Measurements from ENCODE around the gene DNAJC15.
"Not testable (repeated sequence)": the region's sequence is repeated elsewhere in the genome, so short reads cannot be mapped to it uniquely, and the experiment has no call there.

DNAJC15 gene

GRCh38 chr13:43045302-43045773, 22.0 kb downstream of the DNAJC15 start:
- peak; percentile 30 for DNase-seq (ENCODE audit: low spot score)

- DNase-seq (ENCODE audit: low spot score): peak; percentile 70
These were observed 22.9 kb downstream of the DNAJC15 start for GRCh38 chr13:43046259-43046658.

DNA sequence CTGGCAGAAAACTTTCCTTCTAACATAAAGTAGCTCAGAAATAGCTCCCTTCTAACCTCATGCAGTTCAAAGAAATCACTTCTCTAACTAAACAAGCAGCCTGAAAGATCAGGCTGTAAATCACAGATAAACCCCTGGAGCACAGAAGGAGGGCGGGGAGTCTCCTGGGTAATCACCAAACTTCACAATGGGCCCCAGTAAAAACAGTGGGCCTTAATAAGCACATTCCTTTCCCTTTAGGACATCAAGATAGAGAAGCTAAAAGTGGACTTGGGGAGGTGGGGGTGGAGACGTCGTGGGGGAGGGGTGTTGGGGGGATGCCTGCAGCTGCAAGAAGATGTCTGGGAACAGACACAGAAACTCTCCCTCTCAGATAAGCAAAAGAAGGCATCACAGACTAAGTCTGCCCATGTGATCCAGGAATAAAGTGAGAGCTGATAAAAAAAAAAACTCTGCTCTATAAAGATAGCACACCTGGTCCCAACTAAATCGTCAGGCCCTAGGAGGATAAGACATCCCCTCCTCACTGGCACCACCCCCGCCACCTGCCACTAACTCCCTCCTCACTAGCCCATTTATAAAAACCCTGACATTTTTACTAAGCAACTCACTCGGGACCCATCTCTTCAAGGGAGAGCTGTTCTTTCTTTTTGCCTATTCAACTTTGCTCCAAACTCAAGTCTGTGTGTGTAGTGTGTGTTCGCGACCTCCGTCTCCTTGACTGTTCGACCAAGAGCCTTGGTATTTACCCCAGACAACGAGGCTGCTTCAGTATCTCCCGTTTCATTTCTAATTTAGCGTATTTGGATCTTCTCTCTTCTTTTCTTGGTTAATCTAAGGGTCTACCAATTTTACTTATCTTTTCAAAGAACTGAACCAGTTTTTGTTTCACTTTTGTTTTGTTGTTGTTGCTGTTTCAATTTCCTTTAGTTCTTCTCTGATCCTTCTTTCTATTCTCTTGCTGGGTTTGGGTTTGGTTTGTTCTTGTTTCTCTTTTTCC, 31.7 kb downstream of the DNAJC15 start:
- peak; percentile 92 for DNase-seq (ENCODE audit: low spot score)

- DNase-seq (ENCODE audit: low spot score): peak; percentile 98
These were observed 34.4 kb downstream of the DNAJC15 start for GRCh38 chr13:43057653-43058317.

DNA sequence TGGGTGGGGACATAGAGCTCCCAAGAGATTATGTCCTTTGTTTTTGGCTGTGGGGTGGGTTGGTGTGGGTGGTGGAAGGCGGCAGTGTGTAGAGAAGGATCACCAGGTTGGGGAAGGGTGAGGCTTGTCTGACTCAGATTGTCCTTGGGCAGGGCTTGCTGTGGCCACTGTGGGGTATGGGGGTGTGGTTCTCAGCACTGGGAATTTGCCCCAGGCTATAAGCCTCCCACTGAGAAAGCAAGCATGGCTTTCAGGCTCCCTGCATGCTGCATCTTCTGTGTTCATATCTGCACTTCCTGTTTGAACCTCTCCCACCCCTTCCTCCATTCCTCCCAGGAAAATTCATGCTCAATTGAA, 34.9 kb downstream of the DNAJC15 start:
- DNase-seq (ENCODE audit: low spot score): peak; percentile 96

GRCh38 chr13:43058831-43059230, 35.4 kb downstream of the DNAJC15 start:
- no peak for DNase-seq (ENCODE audit: low spot score)

- not testable (repeated sequence) for DNase-seq (ENCODE audit: low spot score)
These were observed 36.4 kb downstream of the DNAJC15 start for GRCh38 chr13:43059779-43060178.

- not testable (repeated sequence) for DNase-seq (ENCODE audit: low spot score)
These were observed 37.4 kb downstream of the DNAJC15 start for GRCh38 chr13:43060806-43061205.

GRCh38 chr13:43061496-43062280, 38.3 kb downstream of the DNAJC15 start:
- DNase-seq (ENCODE audit: low spot score): no peak

DNA sequence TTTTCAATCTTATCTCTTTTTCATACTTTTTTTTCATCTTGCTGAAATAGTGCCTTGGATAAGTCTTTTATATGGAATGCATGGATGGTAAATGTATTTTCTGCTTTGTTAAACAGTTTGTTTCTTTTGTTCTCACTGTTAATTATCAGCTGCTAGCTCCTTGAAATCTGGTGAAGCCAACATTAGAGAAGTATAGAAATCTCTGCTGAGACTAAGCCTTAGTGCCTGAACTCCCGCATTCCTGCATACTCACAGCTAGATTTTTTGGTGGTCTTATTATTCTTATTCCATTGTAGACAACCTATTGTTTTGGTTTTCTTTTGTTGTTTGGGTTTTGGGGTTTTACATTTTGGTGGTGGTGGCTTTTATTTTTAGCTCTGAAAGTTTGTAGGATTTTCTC, 48.4 kb downstream of the DNAJC15 start:
- DNase-seq (ENCODE audit: low spot score): no peak

DNA sequence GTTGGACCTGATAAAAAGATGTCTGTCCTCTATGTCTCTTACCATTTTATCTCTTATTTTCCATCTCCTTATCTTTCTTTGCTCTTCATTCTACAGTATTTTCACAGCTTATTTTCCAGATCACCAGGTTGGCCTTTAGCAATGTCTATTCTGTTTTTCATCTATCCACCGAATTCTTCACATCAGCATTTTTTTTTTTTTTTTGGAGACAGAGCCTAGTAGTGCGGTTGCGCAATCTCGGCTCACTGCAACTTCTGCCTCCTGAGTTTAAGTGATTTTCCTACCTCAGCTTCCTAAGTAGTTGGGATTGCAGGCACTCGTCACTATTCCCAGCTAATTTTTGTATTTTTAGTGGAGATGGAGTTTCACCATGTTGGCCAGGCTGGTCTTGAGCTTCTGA, 49.0 kb downstream of the DNAJC15 start:
- DNase-seq (ENCODE audit: low spot score): no peak

DNA sequence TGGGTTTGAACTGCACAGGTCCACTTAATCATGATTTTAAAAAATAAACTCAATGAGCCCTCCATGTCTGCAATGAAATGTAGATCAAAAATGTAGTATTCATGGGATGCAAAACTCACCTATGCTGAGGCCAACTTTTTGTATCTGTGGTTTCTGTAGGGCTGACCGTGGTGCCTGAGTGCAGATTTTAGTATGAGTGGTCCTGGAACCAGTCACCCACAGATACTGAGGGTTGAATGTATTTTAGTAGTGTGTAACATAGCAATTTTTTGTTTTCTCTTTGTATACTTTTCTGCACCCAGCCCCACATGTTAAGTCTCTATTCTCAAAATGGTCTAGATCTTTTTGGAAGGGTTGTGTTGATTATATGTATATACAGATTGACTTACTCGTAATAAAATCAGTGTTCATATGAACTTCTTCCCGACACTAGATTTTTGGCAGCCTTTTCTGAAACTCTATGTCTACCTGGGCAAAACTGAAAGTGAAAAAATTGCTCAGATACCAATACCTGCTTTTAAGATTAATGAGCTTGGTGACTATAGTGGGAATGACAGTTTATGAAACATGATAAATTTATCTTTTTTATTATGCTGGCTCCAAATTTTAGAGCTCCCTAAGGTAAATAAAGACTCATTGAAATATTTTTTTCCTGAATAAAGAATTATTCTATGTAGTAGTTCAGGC, 51.6 kb downstream of the DNAJC15 start:
- no peak for DNase-seq (ENCODE audit: low spot score)

DNA sequence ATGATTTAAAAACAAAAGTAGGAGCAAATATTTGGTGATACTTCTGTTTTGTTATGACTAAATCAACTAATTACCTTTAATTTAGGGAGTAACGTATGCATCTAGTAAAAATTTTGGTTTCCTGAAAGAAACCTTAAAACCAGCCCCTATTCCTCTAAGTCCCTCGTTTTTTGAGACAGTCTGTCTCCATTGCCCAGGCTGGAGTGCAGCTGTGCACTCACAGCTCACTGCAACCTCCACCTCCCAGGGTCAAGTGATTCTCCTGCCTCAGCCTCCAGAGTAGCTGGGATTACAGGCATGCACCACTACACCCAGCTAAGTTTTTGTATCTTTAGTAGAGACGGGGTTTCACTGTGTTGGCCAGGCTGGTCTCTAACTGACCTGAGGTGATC, 52.1 kb downstream of the DNAJC15 start:
- not testable (repeated sequence) for DNase-seq (ENCODE audit: low spot score)

- DNase-seq (ENCODE audit: low spot score): no peak
These were observed 53.7 kb downstream of the DNAJC15 start for GRCh38 chr13:43077046-43077445.

GRCh38 chr13:43077461-43077860, 54.1 kb downstream of the DNAJC15 start:
- DNase-seq (ENCODE audit: low spot score): no peak

GRCh38 chr13:43077906-43078305, 54.5 kb downstream of the DNAJC15 start:
- no peak for DNase-seq (ENCODE audit: low spot score)

DNA sequence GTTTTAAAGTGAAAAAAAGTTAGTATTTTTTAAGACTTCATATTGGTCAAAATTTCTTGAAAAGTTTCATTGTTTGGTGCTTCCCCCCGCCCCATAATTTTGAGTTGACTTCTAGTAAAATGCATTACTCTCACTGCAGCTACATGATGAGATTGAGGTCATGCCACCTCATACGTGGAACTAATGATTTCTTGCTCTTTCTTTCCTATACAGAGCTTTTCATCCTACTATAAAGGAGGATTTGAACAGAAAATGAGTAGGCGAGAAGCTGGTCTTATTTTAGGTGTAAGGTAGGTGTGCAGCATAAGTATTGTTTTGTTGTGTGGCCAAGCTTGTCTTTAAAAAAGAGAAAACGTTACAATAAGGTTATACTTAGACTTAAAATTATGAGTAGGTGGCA, 55.0 kb downstream of the DNAJC15 start:
- no peak for DNase-seq (ENCODE audit: low spot score)

DNA sequence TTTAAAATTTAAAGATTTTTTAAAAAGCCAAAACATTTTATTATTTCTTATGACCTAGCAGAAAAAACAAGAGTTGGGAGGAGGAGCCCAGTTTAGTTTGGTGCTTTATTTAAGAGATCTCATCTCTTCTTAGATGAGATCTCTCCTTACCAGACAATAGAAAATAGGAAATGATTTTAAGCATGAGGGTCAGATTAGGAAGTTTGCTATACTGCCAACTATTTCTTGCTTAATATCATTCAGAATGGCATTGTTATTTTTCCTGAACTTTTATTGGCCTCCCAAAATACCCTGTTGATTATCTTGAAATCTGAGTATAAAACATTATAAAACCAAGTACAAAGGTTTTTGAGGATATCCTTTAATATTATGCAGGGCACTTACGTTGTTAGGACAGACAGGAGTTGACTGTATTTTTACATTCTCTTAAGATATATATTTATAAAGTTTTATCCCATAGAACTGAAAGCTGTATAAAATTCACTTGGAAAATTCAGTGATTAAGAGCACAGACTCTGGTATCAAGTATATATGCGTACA, 56.1 kb downstream of the DNAJC15 start:
- no peak for DNase-seq (ENCODE audit: low spot score)

GRCh38 chr13:43080199-43080598, 56.8 kb downstream of the DNAJC15 start:
- no peak for DNase-seq (ENCODE audit: low spot score)

GRCh38 chr13:43081866-43082265, 58.5 kb downstream of the DNAJC15 start:
- DNase-seq (ENCODE audit: low spot score): no peak

- DNase-seq (ENCODE audit: low spot score): no peak
These were observed 60.4 kb downstream of the DNAJC15 start for GRCh38 chr13:43083750-43084149.

Data from SW480 (cell line).